WTC11 (cell line): ENCODE data around the gene NFATC1. TPM values are rescaled to one million over a fixed set of nuclear protein-coding genes. Genes with fewer than 3 reads are reported as not detected.

Experiments used
- ATAC-seq: fragments of 200-7000 bp; cut with Tn5 transposase; 2 replicates; pipeline ENCODE4 v1.10.0; 2021; ENCODE audit warnings: mild to moderate bottlenecking, moderate library complexity
- CTCF ChIA-PET: fragments of 300-600 bp; sonication (Branson Sonifier 250); formaldehyde crosslinking; loops from one replicate; lab custom pipeline; 2021; ENCODE audit warnings: antibody characterized with exemption; lab: Charles Lee
- POLR2A ChIA-PET: fragments of 350-600 bp; sonication (Branson Sonifier 250); formaldehyde crosslinking; loops from one replicate; lab custom pipeline; 2021; ENCODE audit warnings: antibody characterized with exemption; lab: Charles Lee
- DNase-seq: peaks from one replicate; pipeline ENCODE4 v3.0.0; 2021; ENCODE audit warnings: low spot score
- H3K27ac Mint-ChIP-seq: 2 replicates; pipeline ENCODE4 v1.8.0; 2021; ENCODE audit warnings: mixed read lengths
- H3K27me3 Mint-ChIP-seq: 2 replicates; pipeline ENCODE4 v1.8.0; 2021; ENCODE audit warnings: low read depth, mild to moderate bottlenecking, moderate library complexity, mixed read lengths
- H3K36me3 Mint-ChIP-seq: 2 replicates; pipeline ENCODE4 v1.8.0; 2021; ENCODE audit warnings: mixed read lengths
- H3K4me1 Mint-ChIP-seq: 2 replicates; pipeline ENCODE4 v1.8.0; 2022; ENCODE audit warnings: mixed read lengths
- H3K4me3 Mint-ChIP-seq: 2 replicates; pipeline ENCODE4 v1.8.0; 2021; ENCODE audit warnings: mild to moderate bottlenecking, moderate library complexity, mixed read lengths
- H3K9me3 Mint-ChIP-seq: 2 replicates; pipeline ENCODE4 v1.8.0; 2021; ENCODE audit warnings: mixed read lengths
- ELF4 ChIP-seq: sonication (generic); formaldehyde crosslinking; IDR thresholded peaks from 2 replicates; pipeline ENCODE4 v1.8.1; 2022; ENCODE audit warnings: low read depth, mild to moderate bottlenecking, moderate library complexity, missing genetic modification reagents
- EMX1 ChIP-seq: fragments of 250-450 bp; sonication (Bioruptor Pico); IDR thresholded peaks from 2 replicates; pipeline ENCODE4 v1.8.0; 2021; ENCODE audit warnings: mild to moderate bottlenecking
- FOXP1 ChIP-seq: sonication (generic); formaldehyde crosslinking; IDR thresholded peaks from 2 replicates; pipeline ENCODE4 v1.8.0; 2022; ENCODE audit warnings: missing genetic modification reagents, mild to moderate bottlenecking, moderate library complexity, borderline replicate concordance
- HMGA2 ChIP-seq: fragments of 250-450 bp; sonication (Bioruptor Pico); IDR thresholded peaks from 2 replicates; pipeline ENCODE4 v1.4.0; 2021; ENCODE audit warnings: mild to moderate bottlenecking, moderate library complexity
- JAZF1 ChIP-seq: fragments of 250-450 bp; sonication (Bioruptor Pico); IDR thresholded peaks from 2 replicates; pipeline ENCODE4 v1.9.0; 2021; ENCODE audit warnings: moderate library complexity, mild to moderate bottlenecking, inconsistent platforms
- NFE2L1 ChIP-seq: sonication (generic); formaldehyde crosslinking; IDR thresholded peaks from 2 replicates; pipeline ENCODE4 v1.8.1; 2023; ENCODE audit warnings: missing genetic modification reagents
- SOX15 ChIP-seq: fragments of 250-450 bp; sonication (Bioruptor Pico); IDR thresholded peaks from 2 replicates; pipeline ENCODE4 v1.9.0; 2021; ENCODE audit warnings: mild to moderate bottlenecking
- SP1 ChIP-seq: sonication (generic); formaldehyde crosslinking; conservative IDR thresholded peaks from 2 replicates; pipeline ENCODE4 v1.8.1; 2022; ENCODE audit warnings: missing genetic modification reagents
- TCF7 ChIP-seq: sonication (generic); formaldehyde crosslinking; IDR thresholded peaks from 2 replicates; pipeline ENCODE4 v1.8.0; 2022; ENCODE audit warnings: mild to moderate bottlenecking, low read depth, missing genetic modification reagents, moderate library complexity
- TEAD1 ChIP-seq: sonication (generic); formaldehyde crosslinking; IDR thresholded peaks from 2 replicates; pipeline ENCODE4 v1.8.0; 2022; ENCODE audit warnings: mild to moderate bottlenecking, missing genetic modification reagents
- TP53 ChIP-seq: sonication (generic); formaldehyde crosslinking; IDR thresholded peaks from 2 replicates; pipeline ENCODE4 v1.8.1; 2023; ENCODE audit warnings: mild to moderate bottlenecking, missing genetic modification reagents
- ZNF121 ChIP-seq: sonication (generic); formaldehyde crosslinking; IDR thresholded peaks from 2 replicates; pipeline ENCODE4 v1.8.0; 2023; ENCODE audit warnings: missing genetic modification reagents
- ZNF138 ChIP-seq: sonication (generic); formaldehyde crosslinking; conservative IDR thresholded peaks from 2 replicates; pipeline ENCODE4 v1.8.1; 2022; ENCODE audit warnings: mild to moderate bottlenecking, moderate library complexity, missing genetic modification reagents
- total RNA-seq: library from RNA; stranded (reverse); gene quantifications from 3 replicates; pipeline ENCODE4 v1.2.3, GENCODE V29; 2021
- TF ChIP-seq, protein P1 (sequence below): sonication (generic); formaldehyde crosslinking; IDR thresholded peaks from 2 replicates; pipeline ENCODE4 v1.8.1; 2022; ENCODE audit warnings: mild to moderate bottlenecking, missing genetic modification reagents, moderate library complexity, borderline replicate concordance
- TF ChIP-seq, protein P2 (sequence below): sonication (generic); formaldehyde crosslinking; IDR thresholded peaks from 2 replicates; pipeline ENCODE4 v1.8.0; 2022; ENCODE audit warnings: missing genetic modification reagents
- TF ChIP-seq, protein P3 (sequence below): sonication (generic); formaldehyde crosslinking; IDR thresholded peaks from 2 replicates; pipeline ENCODE4 v1.8.0; 2023; ENCODE audit warnings: missing genetic modification reagents
- TF ChIP-seq, protein P4 (sequence below): sonication (generic); formaldehyde crosslinking; conservative IDR thresholded peaks from 2 replicates; pipeline ENCODE4 v1.8.1; 2022; ENCODE audit warnings: mild to moderate bottlenecking, missing genetic modification reagents
- TF ChIP-seq, protein P5 (sequence below): fragments of 250-450 bp; sonication (Bioruptor Pico); conservative IDR thresholded peaks from 2 replicates; pipeline ENCODE4 v1.9.0; 2021; ENCODE audit warnings: mild to moderate bottlenecking

NFATC1 gene
- total RNA-seq, 1 experiment from 2014 or later: 20.2 TPM

DNA sequence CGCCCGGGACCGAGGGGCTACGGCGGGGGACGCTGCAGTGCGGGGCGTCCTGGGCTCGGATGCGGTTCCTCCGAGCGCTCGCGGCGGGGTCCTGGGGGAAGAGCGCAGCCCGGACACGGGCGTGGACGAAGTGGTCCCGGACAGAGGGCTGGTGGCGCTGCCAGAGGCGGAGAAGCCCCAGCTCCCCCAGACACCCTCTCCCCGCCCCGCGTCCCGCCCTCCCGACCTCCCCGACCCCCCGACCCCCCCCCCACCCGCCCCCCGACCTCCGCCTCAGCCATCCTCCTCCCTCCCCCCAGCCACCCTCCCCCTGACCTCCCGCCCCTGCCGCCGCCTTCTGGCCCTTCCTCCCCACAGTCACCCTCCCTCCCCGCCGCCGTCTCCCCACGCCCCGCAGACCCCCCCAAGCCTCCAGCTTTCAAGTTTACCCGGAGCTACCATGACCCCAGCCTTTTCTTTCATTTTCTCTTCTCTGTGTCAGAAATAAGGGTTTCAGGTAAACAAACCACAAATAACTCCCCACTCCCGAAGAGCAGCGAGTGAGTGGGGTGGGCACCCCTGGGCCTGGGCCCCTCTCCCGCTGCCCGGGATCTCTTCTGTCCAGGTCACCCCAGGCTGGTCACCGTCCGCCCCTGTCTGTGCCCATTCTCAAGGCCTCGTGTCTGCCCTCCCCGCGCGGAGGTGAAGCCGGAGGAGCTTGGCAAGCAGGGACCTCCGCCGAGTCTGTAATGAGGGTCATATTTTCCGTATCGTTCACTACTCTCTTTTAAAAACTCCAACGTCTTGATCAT is 5.1 kb downstream of the NFATC1 start:
- CTCF ChIA-PET: interaction anchor here (1.3 kb wide), 1 partner anchor 22 kb away, joined by 5 read pairs; no protein-coding TSS in a partner anchor

DNA sequence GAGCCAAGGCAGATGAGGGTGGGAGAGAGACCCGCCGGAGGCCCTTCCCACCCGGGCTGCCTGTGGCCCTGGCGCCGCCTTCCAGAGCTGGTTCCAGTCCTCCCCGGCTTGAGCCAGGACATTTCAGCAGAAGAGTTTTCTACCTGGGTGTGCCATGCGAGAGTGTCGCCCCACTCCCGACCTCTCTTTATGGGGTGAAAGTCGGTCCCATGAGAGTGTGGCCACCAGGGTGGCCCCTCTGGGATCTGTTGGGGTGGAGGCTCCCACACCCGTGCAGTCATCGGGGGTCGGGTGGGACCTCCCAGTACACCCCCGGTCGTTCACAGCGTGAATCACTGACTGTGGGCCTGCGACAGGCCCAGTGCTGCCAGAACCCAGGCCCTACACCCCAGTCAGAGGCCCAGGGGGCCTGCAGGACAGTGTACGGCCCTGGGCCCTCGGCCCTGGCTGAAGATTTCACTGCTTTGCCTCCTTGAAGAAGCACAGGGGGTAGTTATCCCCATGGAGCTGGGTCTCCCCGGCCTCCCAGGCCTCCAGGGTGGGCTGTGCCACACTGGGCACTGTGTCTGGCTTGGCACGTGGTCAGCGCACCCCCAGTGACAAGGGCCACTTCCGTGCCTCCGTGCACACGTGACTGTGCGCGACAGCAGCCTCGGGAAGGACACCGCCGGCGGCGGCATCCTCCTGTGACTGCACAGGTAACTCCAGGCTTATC is 5.9 kb downstream of the NFATC1 start:
- no peaks in the 10 kb centered on the region for H3K9me3 Mint-ChIP-seq
- POLR2A ChIA-PET: no interaction called here
- peak overlapping the region; percentile 65 for H3K4me3 Mint-ChIP-seq
- CTCF ChIA-PET: interaction anchor here (1.3 kb wide), 1 partner anchor 23 kb away, joined by 5 read pairs; no protein-coding TSS in a partner anchor
- no peaks in the 10 kb centered on the region; the same call in 1 of the 2 replicates for H3K36me3 Mint-ChIP-seq
- DNase-seq: no peak
- no peak overlapping the region; the same call in 1 of the 2 replicates for H3K27ac Mint-ChIP-seq
- peaks cover 46% of the 10 kb centered on the region for H3K4me1 Mint-ChIP-seq
- no peak for TF ChIP-seq SP1 (CRISPR knock-in tag)
- TF ChIP-seq ELF4 (CRISPR knock-in tag): no peak
- TF ChIP-seq, protein P1, sequence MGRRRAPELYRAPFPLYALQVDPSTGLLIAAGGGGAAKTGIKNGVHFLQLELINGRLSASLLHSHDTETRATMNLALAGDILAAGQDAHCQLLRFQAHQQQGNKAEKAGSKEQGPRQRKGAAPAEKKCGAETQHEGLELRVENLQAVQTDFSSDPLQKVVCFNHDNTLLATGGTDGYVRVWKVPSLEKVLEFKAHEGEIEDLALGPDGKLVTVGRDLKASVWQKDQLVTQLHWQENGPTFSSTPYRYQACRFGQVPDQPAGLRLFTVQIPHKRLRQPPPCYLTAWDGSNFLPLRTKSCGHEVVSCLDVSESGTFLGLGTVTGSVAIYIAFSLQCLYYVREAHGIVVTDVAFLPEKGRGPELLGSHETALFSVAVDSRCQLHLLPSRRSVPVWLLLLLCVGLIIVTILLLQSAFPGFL: no peak
- no peak for TF ChIP-seq HMGA2 (CRISPR knock-in tag)
- TF ChIP-seq, protein P2, sequence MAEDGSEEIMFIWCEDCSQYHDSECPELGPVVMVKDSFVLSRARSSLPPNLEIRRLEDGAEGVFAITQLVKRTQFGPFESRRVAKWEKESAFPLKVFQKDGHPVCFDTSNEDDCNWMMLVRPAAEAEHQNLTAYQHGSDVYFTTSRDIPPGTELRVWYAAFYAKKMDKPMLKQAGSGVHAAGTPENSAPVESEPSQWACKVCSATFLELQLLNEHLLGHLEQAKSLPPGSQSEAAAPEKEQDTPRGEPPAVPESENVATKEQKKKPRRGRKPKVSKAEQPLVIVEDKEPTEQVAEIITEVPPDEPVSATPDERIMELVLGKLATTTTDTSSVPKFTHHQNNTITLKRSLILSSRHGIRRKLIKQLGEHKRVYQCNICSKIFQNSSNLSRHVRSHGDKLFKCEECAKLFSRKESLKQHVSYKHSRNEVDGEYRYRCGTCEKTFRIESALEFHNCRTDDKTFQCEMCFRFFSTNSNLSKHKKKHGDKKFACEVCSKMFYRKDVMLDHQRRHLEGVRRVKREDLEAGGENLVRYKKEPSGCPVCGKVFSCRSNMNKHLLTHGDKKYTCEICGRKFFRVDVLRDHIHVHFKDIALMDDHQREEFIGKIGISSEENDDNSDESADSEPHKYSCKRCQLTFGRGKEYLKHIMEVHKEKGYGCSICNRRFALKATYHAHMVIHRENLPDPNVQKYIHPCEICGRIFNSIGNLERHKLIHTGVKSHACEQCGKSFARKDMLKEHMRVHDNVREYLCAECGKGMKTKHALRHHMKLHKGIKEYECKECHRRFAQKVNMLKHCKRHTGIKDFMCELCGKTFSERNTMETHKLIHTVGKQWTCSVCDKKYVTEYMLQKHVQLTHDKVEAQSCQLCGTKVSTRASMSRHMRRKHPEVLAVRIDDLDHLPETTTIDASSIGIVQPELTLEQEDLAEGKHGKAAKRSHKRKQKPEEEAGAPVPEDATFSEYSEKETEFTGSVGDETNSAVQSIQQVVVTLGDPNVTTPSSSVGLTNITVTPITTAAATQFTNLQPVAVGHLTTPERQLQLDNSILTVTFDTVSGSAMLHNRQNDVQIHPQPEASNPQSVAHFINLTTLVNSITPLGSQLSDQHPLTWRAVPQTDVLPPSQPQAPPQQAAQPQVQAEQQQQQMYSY (CRISPR knock-in tag): no peak
- TF ChIP-seq JAZF1 (CRISPR knock-in tag): no peak
- no peak for TF ChIP-seq SOX15 (CRISPR knock-in tag)
- TF ChIP-seq, protein P3, sequence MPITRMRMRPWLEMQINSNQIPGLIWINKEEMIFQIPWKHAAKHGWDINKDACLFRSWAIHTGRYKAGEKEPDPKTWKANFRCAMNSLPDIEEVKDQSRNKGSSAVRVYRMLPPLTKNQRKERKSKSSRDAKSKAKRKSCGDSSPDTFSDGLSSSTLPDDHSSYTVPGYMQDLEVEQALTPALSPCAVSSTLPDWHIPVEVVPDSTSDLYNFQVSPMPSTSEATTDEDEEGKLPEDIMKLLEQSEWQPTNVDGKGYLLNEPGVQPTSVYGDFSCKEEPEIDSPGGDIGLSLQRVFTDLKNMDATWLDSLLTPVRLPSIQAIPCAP: no peak
- TF ChIP-seq, protein P4, sequence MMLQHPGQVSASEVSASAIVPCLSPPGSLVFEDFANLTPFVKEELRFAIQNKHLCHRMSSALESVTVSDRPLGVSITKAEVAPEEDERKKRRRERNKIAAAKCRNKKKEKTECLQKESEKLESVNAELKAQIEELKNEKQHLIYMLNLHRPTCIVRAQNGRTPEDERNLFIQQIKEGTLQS (CRISPR knock-in tag): no peak
- TF ChIP-seq, protein P5, sequence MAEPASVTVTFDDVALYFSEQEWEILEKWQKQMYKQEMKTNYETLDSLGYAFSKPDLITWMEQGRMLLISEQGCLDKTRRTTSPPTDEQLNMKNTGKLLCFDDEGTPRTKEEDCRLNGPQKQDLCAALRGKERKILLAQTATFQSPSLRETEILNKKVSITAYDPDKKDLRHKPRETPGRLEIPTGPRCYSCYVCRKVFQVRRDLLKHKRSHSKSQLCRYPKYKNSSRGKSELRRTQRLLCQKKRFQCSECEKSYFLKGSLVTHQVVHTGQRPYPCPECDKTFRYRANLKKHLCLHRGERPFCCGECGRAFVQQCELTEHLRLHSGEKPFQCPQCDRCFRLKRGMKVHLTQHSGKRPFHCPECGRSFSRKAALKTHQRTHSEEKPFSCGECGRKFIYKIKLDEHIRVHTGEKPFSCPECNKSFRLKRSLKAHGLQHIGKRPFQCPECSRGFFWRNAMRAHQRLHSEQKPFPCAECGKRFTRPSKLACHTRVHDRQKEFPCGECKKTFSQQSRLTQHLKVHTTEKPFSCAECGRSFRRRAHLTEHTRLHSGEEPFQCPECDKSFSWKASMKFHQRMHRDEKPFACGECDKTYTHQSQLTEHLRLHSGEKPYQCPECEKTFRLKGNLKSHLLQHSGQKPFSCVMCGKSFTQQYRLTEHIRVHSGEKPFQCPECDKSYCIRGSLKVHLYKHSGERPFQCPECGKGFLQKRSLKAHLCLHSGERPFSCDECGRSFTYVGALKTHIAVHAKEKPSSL: no peak
- peaks cover 30% of the 10 kb centered on the region for H3K27me3 Mint-ChIP-seq
- no peak for ATAC-seq

More for the DNA sequence above, 5.1 kb downstream of the NFATC1 start:
- peak overlapping the region; percentile 49; the same call in 1 of the 2 replicates for H3K27ac Mint-ChIP-seq
- POLR2A ChIA-PET: no interaction called here
- peaks cover 39% of the 10 kb centered on the region for H3K4me1 Mint-ChIP-seq
- no peaks in the 10 kb centered on the region for H3K36me3 Mint-ChIP-seq
- DNase-seq (no peak), ATAC-seq (no peak)
- TF ChIP-seq ZNF121: no peak
- TF ChIP-seq EMX1 (CRISPR knock-in tag): no peak
- no peak for TF ChIP-seq SOX15 (CRISPR knock-in tag)
- TF ChIP-seq ZNF138 (CRISPR knock-in tag): no peak
- no peak for TF ChIP-seq TP53 (CRISPR knock-in tag)
- no peak for TF ChIP-seq TCF7
- no peak for TF ChIP-seq FOXP1
- no peak for TF ChIP-seq NFE2L1
- no peak for TF ChIP-seq TEAD1
- peaks cover 37% of the 10 kb centered on the region for H3K27me3 Mint-ChIP-seq
- peak overlapping the region; percentile 65 for H3K4me3 Mint-ChIP-seq
- H3K9me3 Mint-ChIP-seq: no peaks in the 10 kb centered on the region
